ENCODE results near the gene IFT88. TPM values are rescaled to one million over a fixed set of nuclear protein-coding genes. Genes with fewer than 3 reads are reported as not detected.

Gene IFT88, protein sequence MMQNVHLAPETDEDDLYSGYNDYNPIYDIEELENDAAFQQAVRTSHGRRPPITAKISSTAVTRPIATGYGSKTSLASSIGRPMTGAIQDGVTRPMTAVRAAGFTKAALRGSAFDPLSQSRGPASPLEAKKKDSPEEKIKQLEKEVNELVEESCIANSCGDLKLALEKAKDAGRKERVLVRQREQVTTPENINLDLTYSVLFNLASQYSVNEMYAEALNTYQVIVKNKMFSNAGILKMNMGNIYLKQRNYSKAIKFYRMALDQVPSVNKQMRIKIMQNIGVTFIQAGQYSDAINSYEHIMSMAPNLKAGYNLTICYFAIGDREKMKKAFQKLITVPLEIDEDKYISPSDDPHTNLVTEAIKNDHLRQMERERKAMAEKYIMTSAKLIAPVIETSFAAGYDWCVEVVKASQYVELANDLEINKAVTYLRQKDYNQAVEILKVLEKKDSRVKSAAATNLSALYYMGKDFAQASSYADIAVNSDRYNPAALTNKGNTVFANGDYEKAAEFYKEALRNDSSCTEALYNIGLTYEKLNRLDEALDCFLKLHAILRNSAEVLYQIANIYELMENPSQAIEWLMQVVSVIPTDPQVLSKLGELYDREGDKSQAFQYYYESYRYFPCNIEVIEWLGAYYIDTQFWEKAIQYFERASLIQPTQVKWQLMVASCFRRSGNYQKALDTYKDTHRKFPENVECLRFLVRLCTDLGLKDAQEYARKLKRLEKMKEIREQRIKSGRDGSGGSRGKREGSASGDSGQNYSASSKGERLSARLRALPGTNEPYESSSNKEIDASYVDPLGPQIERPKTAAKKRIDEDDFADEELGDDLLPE
- total RNA-seq (2021) (19.4 and 23.2 TPM in 2 replicates), Bru-seq, nascent RNA (percentile 67 among the genes with signal in this experiment), BruChase-seq, experiment 1, labeled RNA remaining after a 2-hour chase (percentile 61 among the genes with signal in this experiment), BruChase-seq, experiment 2, labeled RNA remaining after a 6-hour chase (percentile 56 among the genes with signal in this experiment)
- long read RNA-seq, transcript IFT88-202 (26 exons, 2,856 nt), result major isoform, 9 of 61 reads
- long read RNA-seq, partial matches to known transcripts, result 13 of 61 reads
- long read RNA-seq, other reads (novel, unspliced or antisense), result 38 of 61 reads

- intact Hi-C loops (cut with micrococcal nuclease; ENCODE audit: unreplicated experiment), result loop anchor here (5.0 kb wide), 1 partner anchor 50 kb away; no protein-coding TSS in a partner anchor
- DNase-seq (ENCODE audit: low spot score), result peak; percentile 96
These were observed at the start of gene IFT88 for GRCh38 chr13:20566898-20567874. TSS of gene IFT88 (plus strand) at chr13:20567157. CDS start at chr13:20574386, 7,229 bp downstream.

DNA sequence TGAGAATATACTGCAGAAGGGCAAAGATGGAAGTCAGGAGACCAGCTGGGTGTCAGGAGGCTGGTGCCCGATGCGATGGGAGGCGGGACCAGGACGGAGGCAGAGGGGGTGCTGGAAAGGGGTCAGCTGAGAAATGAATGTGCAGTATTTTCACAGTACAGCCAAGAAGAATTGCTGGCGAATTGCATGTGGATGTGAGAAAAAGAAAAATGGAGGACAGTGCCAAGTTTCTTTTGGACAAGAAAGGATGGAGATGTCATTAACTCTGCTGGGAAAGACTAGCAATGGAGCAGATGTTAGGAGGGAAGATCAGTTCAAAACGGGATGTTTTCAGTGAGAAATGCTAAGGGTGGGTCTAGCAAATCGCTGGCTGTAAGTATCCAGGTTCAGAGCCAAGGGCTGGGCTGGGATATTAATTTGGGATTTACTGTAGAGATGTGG, 48.3 kb upstream of the IFT88 start:
- no peak for DNase-seq (ENCODE audit: low spot score)
- POLR2A ChIA-PET (ENCODE audit: low non-redundant PET), result no interaction called here
- no TSS peak for BruUV-seq (replicated peaks)

More at GRCh38 chr13:20566898-20567874, at the start of gene IFT88:
- no TSS peak for BruUV-seq (replicated peaks)
- peak within 1 kb of the TSS; percentile 57 for H3K4me3 ChIP-seq (ENCODE audit: low read depth, low read length, poor library complexity, severe bottlenecking)
- H3K9me3 ChIP-seq (ENCODE audit: low read depth, low read length, poor library complexity, severe bottlenecking), result peaks cover 10% of the 10 kb centered on the region
- no peaks in the 10 kb centered on the region for H3K36me3 ChIP-seq (ENCODE audit: insufficient read depth, low read length, poor library complexity, severe bottlenecking)
- TF ChIP-seq EZH2 (IDR thresholded peaks at IDR 0.05; ENCODE audit: borderline replicate concordance, low read depth, low read length, poor library complexity, severe bottlenecking), result no peak
- TF ChIP-seq, protein P1, sequence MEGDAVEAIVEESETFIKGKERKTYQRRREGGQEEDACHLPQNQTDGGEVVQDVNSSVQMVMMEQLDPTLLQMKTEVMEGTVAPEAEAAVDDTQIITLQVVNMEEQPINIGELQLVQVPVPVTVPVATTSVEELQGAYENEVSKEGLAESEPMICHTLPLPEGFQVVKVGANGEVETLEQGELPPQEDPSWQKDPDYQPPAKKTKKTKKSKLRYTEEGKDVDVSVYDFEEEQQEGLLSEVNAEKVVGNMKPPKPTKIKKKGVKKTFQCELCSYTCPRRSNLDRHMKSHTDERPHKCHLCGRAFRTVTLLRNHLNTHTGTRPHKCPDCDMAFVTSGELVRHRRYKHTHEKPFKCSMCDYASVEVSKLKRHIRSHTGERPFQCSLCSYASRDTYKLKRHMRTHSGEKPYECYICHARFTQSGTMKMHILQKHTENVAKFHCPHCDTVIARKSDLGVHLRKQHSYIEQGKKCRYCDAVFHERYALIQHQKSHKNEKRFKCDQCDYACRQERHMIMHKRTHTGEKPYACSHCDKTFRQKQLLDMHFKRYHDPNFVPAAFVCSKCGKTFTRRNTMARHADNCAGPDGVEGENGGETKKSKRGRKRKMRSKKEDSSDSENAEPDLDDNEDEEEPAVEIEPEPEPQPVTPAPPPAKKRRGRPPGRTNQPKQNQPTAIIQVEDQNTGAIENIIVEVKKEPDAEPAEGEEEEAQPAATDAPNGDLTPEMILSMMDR (conservative IDR thresholded peaks at IDR 0.05; ENCODE audit: low read depth, low read length), result no peak
- ChIA-PET CTCF (no interaction called here), POLR2A (ENCODE audit: low non-redundant PET) (interaction anchor here (0.5 kb wide), 1 partner anchor 11 kb away, joined by 13 read pairs; no protein-coding TSS in a partner anchor)
- H3K4me1 ChIP-seq (ENCODE audit: insufficient read depth, low read length, poor library complexity, severe bottlenecking), result peaks cover 8% of the 10 kb centered on the region
- H3K27me3 ChIP-seq (replicated peaks; ENCODE audit: insufficient read depth, low read depth, low read length, poor library complexity), result no peaks in the 10 kb centered on the region
- H3K27ac ChIP-seq (ENCODE audit: low read depth, low read length, poor library complexity, severe bottlenecking), result peak within 1 kb of the TSS; percentile 83

More for the DNA sequence above, 48.3 kb upstream of the IFT88 start:
- no peak for TF ChIP-seq EZH2 (IDR thresholded peaks at IDR 0.05; ENCODE audit: borderline replicate concordance, low read depth, low read length, poor library complexity, severe bottlenecking)
- TF ChIP-seq, protein P1 (conservative IDR thresholded peaks at IDR 0.05; ENCODE audit: low read depth, low read length), result no peak
- CTCF ChIA-PET, result no interaction called here
- Histone ChIP-seq H3K36me3 (ENCODE audit: insufficient read depth, low read length, poor library complexity, severe bottlenecking) (no peaks in the 10 kb centered on the region), H3K4me1 (ENCODE audit: insufficient read depth, low read length, poor library complexity, severe bottlenecking) (peaks cover 9% of the 10 kb centered on the region), H3K4me3 (ENCODE audit: low read depth, low read length, poor library complexity, severe bottlenecking) (no peak overlapping the region), H3K9me3 (ENCODE audit: low read depth, low read length, poor library complexity, severe bottlenecking) (no peaks in the 10 kb centered on the region), H3K27me3 (replicated peaks; ENCODE audit: insufficient read depth, low read depth, low read length, poor library complexity) (no peaks in the 10 kb centered on the region), H3K27ac (ENCODE audit: low read depth, low read length, poor library complexity, severe bottlenecking) (no peak overlapping the region)
- intact Hi-C loops (cut with micrococcal nuclease; ENCODE audit: unreplicated experiment), result no loop called here
